Liver (tissue), 9 donors: Measurements from ENCODE around the gene CUBN. TPM values are rescaled to one million over a fixed set of nuclear protein-coding genes. Genes with fewer than 3 reads are reported as not detected.

ENCODE experiments used
- DNase-seq: peaks from one replicate; pipeline ENCODE4 v3.0.0-alpha.2; 2017; ENCODE audit warnings: low spot score
- H3K27ac ChIP-seq, 2 donors: one replicate each; pipeline ENCODE4 v1.7.0; 2013; ENCODE audit warnings: inconsistent platforms in 2 of 2, low read length in 2 of 2, control low read depth in 1 of 2, low read depth in 1 of 2, mild to moderate bottlenecking in 1 of 2
- H3K27me3 ChIP-seq, 4 donors: one replicate each; pipeline versions ENCODE4 v1.6.1 to v1.7.0; 2013; ENCODE audit warnings: low read length in 3 of 4, inconsistent platforms in 1 of 4, mild to moderate bottlenecking in 1 of 4, moderate library complexity in 1 of 4; ENCODE audit not compliant: control insufficient read depth in 4 of 4, insufficient read depth in 4 of 4
- H3K36me3 ChIP-seq, 4 donors: one replicate each; pipeline versions ENCODE4 v1.6.1 to v1.7.0; 2013; ENCODE audit warnings: low read length in 3 of 4, mild to moderate bottlenecking in 3 of 4, low read depth in 1 of 4, moderate library complexity in 1 of 4; ENCODE audit not compliant: control insufficient read depth in 4 of 4, insufficient read depth in 3 of 4
- H3K4me1 ChIP-seq, 4 donors: one replicate each; pipeline versions ENCODE4 v1.6.1 to v1.7.0; 2013; ENCODE audit warnings: low read length in 3 of 4, mild to moderate bottlenecking in 3 of 4, moderate library complexity in 1 of 4; ENCODE audit not compliant: control insufficient read depth in 4 of 4, insufficient read depth in 4 of 4
- H3K4me3 ChIP-seq, 3 donors: one replicate each; pipeline versions ENCODE4 v1.6.1 to v1.7.0; 2013; ENCODE audit warnings: low read length in 3 of 3, control low read depth in 1 of 3, low read depth in 1 of 3, mild to moderate bottlenecking in 1 of 3
- H3K9ac ChIP-seq, 2 donors: one replicate each; pipeline ENCODE4 v1.7.0; 2013; ENCODE audit warnings: low read length in 2 of 2, mild to moderate bottlenecking in 2 of 2, moderate library complexity in 2 of 2, control low read depth in 1 of 2, low read depth in 1 of 2
- H3K9me3 ChIP-seq, 4 donors: one replicate each; pipeline versions ENCODE4 v1.6.1 to v1.7.0; 2013; ENCODE audit warnings: low read length in 3 of 4; ENCODE audit not compliant: control insufficient read depth in 4 of 4
- ATF3 ChIP-seq: IDR thresholded peaks from 2 replicates; pipeline ENCODE4 v1.6.1; 2016; ENCODE audit warnings: antibody characterized with exemption
- CTCF ChIP-seq: fragments of 150-350 bp; IDR thresholded peaks from 2 replicates; pipeline ENCODE4 v1.5.1; 2017; ENCODE audit warnings: improper control_type of control experiment, low read depth, low read length; ENCODE audit not compliant: missing input control
- FOXA1 ChIP-seq: IDR thresholded peaks from 2 replicates; pipeline ENCODE4 v1.6.1; 2016; ENCODE audit warnings: antibody characterized with exemption
- FOXA2 ChIP-seq: IDR thresholded peaks from 2 replicates; pipeline ENCODE4 v1.6.1; 2016; ENCODE audit warnings: antibody characterized with exemption
- GABPA ChIP-seq, 2 donors: IDR thresholded peaks in 1 of 2; conservative IDR thresholded peaks in 1 of 2; 2 replicates each; pipeline ENCODE4 v1.6.1; 2016; ENCODE audit warnings: antibody characterized with exemption in 2 of 2, mild to moderate bottlenecking in 1 of 2, moderate library complexity in 1 of 2
- HNF4A ChIP-seq, 2 donors: conservative IDR thresholded peaks; 2 replicates each; pipeline ENCODE4 v1.6.1; 2016; ENCODE audit warnings: antibody characterized with exemption in 2 of 2, mild to moderate bottlenecking in 2 of 2
- HNF4G ChIP-seq: IDR thresholded peaks from 2 replicates; pipeline ENCODE4 v1.6.1; 2016; ENCODE audit warnings: antibody characterized with exemption
- MAX ChIP-seq: IDR thresholded peaks from 2 replicates; pipeline ENCODE4 v1.6.1; 2016; ENCODE audit warnings: antibody characterized with exemption
- REST ChIP-seq: IDR thresholded peaks from 2 replicates; pipeline ENCODE4 v1.6.1; 2016; ENCODE audit warnings: antibody characterized with exemption, mild to moderate bottlenecking
- RXRA ChIP-seq, 2 donors: IDR thresholded peaks; 2 replicates each; pipeline ENCODE4 v1.6.1; 2017 to 2018; ENCODE audit warnings: antibody characterized with exemption in 2 of 2, mild to moderate bottlenecking in 1 of 2
- SP1 ChIP-seq: IDR thresholded peaks from 2 replicates; pipeline ENCODE4 v1.6.1; 2018; ENCODE audit warnings: antibody characterized with exemption, mild to moderate bottlenecking
- YY1 ChIP-seq: IDR thresholded peaks from 2 replicates; pipeline ENCODE4 v1.6.1; 2016; ENCODE audit warnings: antibody characterized with exemption, mild to moderate bottlenecking
- ZBTB33 ChIP-seq: IDR thresholded peaks from 2 replicates; pipeline ENCODE4 v1.6.1; 2016; ENCODE audit warnings: antibody characterized with exemption
- WGBS: extraction: QIAGEN DNeasy Blood & Tissue Kit; methylation state at CpG from one replicate; pipeline ENCODE4 v1.1.7; 2013; 5-methylcytosine and 5-hydroxymethylcytosine counted together
- polyA plus RNA-seq, 2 donors: library from polyadenylated mRNA; stranded (reverse) in 1 of 2; unstranded in 1 of 2; fragments of 200-250 nt in 1 of 2; fragments of >200 nt in 1 of 2; fragmentation: Nextera tagmentation in 1 of 2; extraction: Ambion mirVana in 1 of 2; gene quantifications; one replicate each; pipeline versions ENCODE4 v1.2.1 to v1.2.3, GENCODE V29; 2013 to 2015
- total RNA-seq, 2 donors: library from RNA; depleted of rRNA; stranded (reverse); fragments of >200 nt; gene quantifications; one replicate each; pipeline ENCODE4 v1.2.3, GENCODE V29; 2014
- donor health status: healthy.
- donor health status: healthy.
- donor health status: healthy.
- donor health status: healthy.
- donor health status: healthy.

Gene CUBN
- total and polyA plus RNA-seq, 4 donors = 0.01 to 0.67 (median 0.30) TPM

- no peaks in the 10 kb centered on the region for H3K36me3 ChIP-seq
- no peaks in the 10 kb centered on the region for H3K27me3 ChIP-seq
- no peak for DNase-seq
- no peak overlapping the region for H3K9ac ChIP-seq
- WGBS = 62% methylated on average over 4 of the region's 4 CpGs
- H3K27ac ChIP-seq = no peak overlapping the region
- H3K9me3 ChIP-seq = no peaks in the 10 kb centered on the region
- no peak overlapping the region for H3K4me3 ChIP-seq
- H3K4me1 ChIP-seq = no peaks in the 10 kb centered on the region
- no peak for TF ChIP-seq HNF4G
- TF ChIP-seq FOXA1 = no peak
- TF ChIP-seq CTCF = no peak
- TF ChIP-seq ZBTB33 = no peak
- no peak for TF ChIP-seq GABPA (IDR thresholded peaks at IDR 0.05 in 1 of 2, conservative IDR thresholded peaks at IDR 0.05 in 1 of 2)
- no peak for TF ChIP-seq MAX
- no peak for TF ChIP-seq RXRA (IDR thresholded peaks at IDR 0.05)
- no peak for TF ChIP-seq ATF3
- no peak for TF ChIP-seq HNF4A (conservative IDR thresholded peaks at IDR 0.05)
- no peak for TF ChIP-seq REST
- no peak for TF ChIP-seq SP1
Observed at GRCh38 chr10:16929069-16929468, 200.5 kb downstream of the CUBN start.

GRCh38 chr10:16927546-16927945, 202.1 kb downstream of the CUBN start:
- DNase-seq = no peak
- Histone ChIP-seq H3K27me3 (no peaks in the 10 kb centered on the region), H3K9ac (no peak overlapping the region), H3K4me3 (no peak overlapping the region), H3K4me1 (no peaks in the 10 kb centered on the region), H3K36me3 (no peaks in the 10 kb centered on the region), H3K9me3 (no peaks in the 10 kb centered on the region), H3K27ac (no peak overlapping the region)
- 93% methylated on average over 4 of the region's 4 CpGs for WGBS
- TF ChIP-seq MAX (no peak), HNF4G (no peak), YY1 (no peak), ATF3 (no peak), REST (no peak), HNF4A (conservative IDR thresholded peaks at IDR 0.05) (no peak), CTCF (no peak), ZBTB33 (no peak), FOXA1 (no peak), FOXA2 (no peak)
